ENCODE results near the gene MBIP. TPM values are rescaled to one million over a fixed set of nuclear protein-coding genes. Genes with fewer than 3 reads are reported as not detected.

Gene MBIP
- total and polyA plus RNA-seq, 2 experiments from 2014 or later = 24.4 to 49.7 TPM

GRCh38 chr14:36289954-36290353 lies 30.5 kb downstream of the MBIP start (continued):
- TF ChIP-seq ZNF462 (CRISPR knock-in tag; IDR thresholded peaks at IDR 0.05) (no peak), POLR2AphosphoS5 (IDR thresholded peaks at IDR 0.05; ENCODE audit: low read depth) (no peak), ETS1 (IDR thresholded peaks at IDR 0.05) (no peak), JUNB (IDR thresholded peaks at IDR 0.05; ENCODE audit: unreplicated experiment) (no peak), CREB1 (CRISPR knock-in tag; IDR thresholded peaks at IDR 0.05; ENCODE audit: low read depth) (no peak)

- H3K4me2 ChIP-seq = no peak overlapping the region
- no peaks in the 10 kb centered on the region for H3F3A ChIP-seq (replicated peaks; ENCODE audit: low read depth)
- TF ChIP-seq CTCF (conservative IDR thresholded peaks at IDR 0.05; ENCODE audit: low read depth in 2 of 2) (no peak), JUNB (IDR thresholded peaks at IDR 0.05; ENCODE audit: unreplicated experiment) (no peak), POLR2AphosphoS5 (IDR thresholded peaks at IDR 0.05; ENCODE audit: low read depth) (no peak), EZH2phosphoT487 (IDR thresholded peaks at IDR 0.05; ENCODE audit: unreplicated experiment) (no peak)
- H3K4me3 ChIP-seq = no peak overlapping the region
- H3K4me1 Mint-ChIP-seq = peaks cover 23% of the 10 kb centered on the region
- H3K27ac ChIP-seq (ENCODE audit: low read depth) = no peak overlapping the region
- no peaks in the 10 kb centered on the region for H3K79me2 ChIP-seq (replicated peaks; ENCODE audit: insufficient read depth)
- no peaks in the 10 kb centered on the region for H3K9me2 ChIP-seq (ENCODE audit: insufficient read depth)
- H3K4me3 Mint-ChIP-seq = no peak overlapping the region
- no peak overlapping the region for H2AFZ ChIP-seq
- H4K20me1 ChIP-seq (replicated peaks; ENCODE audit: insufficient read depth) = no peaks in the 10 kb centered on the region
- peaks cover 5% of the 10 kb centered on the region; the same call in 1 of the 2 replicates for H3K4me1 ChIP-seq (ENCODE audit: insufficient read depth)
- H3K27ac Mint-ChIP-seq = no peak overlapping the region
- ATAC-seq (no peak), DNase-seq (ENCODE audit: low spot score) (no peak)
- no peaks in the 10 kb centered on the region for H3K27me3 Mint-ChIP-seq (ENCODE audit: insufficient read depth, low read depth, poor library complexity)
- H3K9me3 Mint-ChIP-seq = no peaks in the 10 kb centered on the region
- no peaks in the 10 kb centered on the region for H3K27me3 ChIP-seq (ENCODE audit: insufficient read depth)
- no peaks in the 10 kb centered on the region for H3K36me3 Mint-ChIP-seq (ENCODE audit: low read depth)
- H3K36me3 ChIP-seq (ENCODE audit: insufficient read depth) = no peaks in the 10 kb centered on the region
These were observed 31.9 kb downstream of the MBIP start for GRCh38 chr14:36288496-36288895.
